Bronchial epithelial cell (primary cell): Measurements from ENCODE around the gene IGF2BP2. TPM values are rescaled to one million over a fixed set of nuclear protein-coding genes. Genes with fewer than 3 reads are reported as not detected.
"Not testable (repeated sequence)": the region's sequence is repeated elsewhere in the genome, so short reads cannot be mapped to it uniquely, and the experiment has no call there.

Source experiments
- DNase-seq: peaks from one replicate; pipeline ENCODE4 v3.0.0-alpha.2; 2010; ENCODE audit warnings: low read depth
- FAIRE-seq: peaks from 2 replicates; lab custom pipeline; 2011; peaks lifted over from hg19 to GRCh38; lab: Jason Lieb, UNC
- H3K27me3 ChIP-seq: 2 replicates; pipeline ENCODE4 v1.5.1; 2011; ENCODE audit warnings: low read length; ENCODE audit not compliant: control insufficient read depth, insufficient read depth
- H3K36me3 ChIP-seq: 2 replicates; pipeline ENCODE4 v1.5.1; 2011; ENCODE audit warnings: low read length; ENCODE audit not compliant: control insufficient read depth, insufficient read depth
- H3K4me3 ChIP-seq: 2 replicates; pipeline ENCODE4 v1.5.1; 2011; ENCODE audit warnings: mild to moderate bottlenecking, low read depth, low read length, control low read depth
- CTCF ChIP-seq: IDR thresholded peaks from 2 replicates; pipeline ENCODE4 v1.5.1; 2011; ENCODE audit warnings: mild to moderate bottlenecking, moderate library complexity, low read length, control low read depth, inconsistent platforms; ENCODE audit not compliant: insufficient read depth, severe bottlenecking
- total RNA-seq: library from RNA; depleted of rRNA; stranded (reverse); fragments of >200 nt; gene quantifications from 2 replicates; pipeline ENCODE4 v1.2.1, GENCODE V29; 2014

Gene IGF2BP2
- total RNA-seq, 1 donor from 2014 or later: 37.1 TPM

GRCh38 chr3:185856652-185857051 is 31.8 kb upstream of the IGF2BP2 start:
- DNase-seq: no peak

GRCh38 chr3:185853771-185854170 is 28.9 kb upstream of the IGF2BP2 start:
- not testable (repeated sequence) for FAIRE-seq, DNase-seq, H3K4me3 ChIP-seq, H3K27me3 ChIP-seq, H3K36me3 ChIP-seq

More at GRCh38 chr3:185856652-185857051, 31.8 kb upstream of the IGF2BP2 start:
- Histone ChIP-seq H3K4me3 (no peak overlapping the region), H3K36me3 (no peaks in the 10 kb centered on the region), H3K27me3 (no peaks in the 10 kb centered on the region)
- no peak for TF ChIP-seq CTCF
- FAIRE-seq: no peak

GRCh38 chr3:185852635-185853034 is 27.8 kb upstream of the IGF2BP2 start:
- no peaks in the 10 kb centered on the region for H3K36me3 ChIP-seq
- no peaks in the 10 kb centered on the region for H3K27me3 ChIP-seq
- no peak for FAIRE-seq
- no peak for TF ChIP-seq CTCF
- DNase-seq: no peak
- H3K4me3 ChIP-seq: no peak overlapping the region

- no peak for TF ChIP-seq CTCF
- H3K36me3 ChIP-seq: no peaks in the 10 kb centered on the region
- no peak for FAIRE-seq
- no peak overlapping the region for H3K4me3 ChIP-seq
- H3K27me3 ChIP-seq: no peaks in the 10 kb centered on the region
- no peak for DNase-seq
Measured at GRCh38 chr3:185851959-185852358, 27.1 kb upstream of the IGF2BP2 start.

- Histone ChIP-seq H3K27me3 (no peaks in the 10 kb centered on the region), H3K36me3 (no peaks in the 10 kb centered on the region), H3K4me3 (no peak overlapping the region)
- no peak for TF ChIP-seq CTCF
- no peak for FAIRE-seq
- DNase-seq: peak; percentile 69
Measured at GRCh38 chr3:185851046-185851445, 26.2 kb upstream of the IGF2BP2 start.

GRCh38 chr3:185847506-185847905 is 22.7 kb upstream of the IGF2BP2 start:
- TF ChIP-seq CTCF: no peak
- FAIRE-seq: no peak
- Histone ChIP-seq H3K36me3 (no peaks in the 10 kb centered on the region), H3K27me3 (no peaks in the 10 kb centered on the region), H3K4me3 (no peak overlapping the region)
- DNase-seq: no peak
